ENCODE results near the gene RFT1.

DNA sequence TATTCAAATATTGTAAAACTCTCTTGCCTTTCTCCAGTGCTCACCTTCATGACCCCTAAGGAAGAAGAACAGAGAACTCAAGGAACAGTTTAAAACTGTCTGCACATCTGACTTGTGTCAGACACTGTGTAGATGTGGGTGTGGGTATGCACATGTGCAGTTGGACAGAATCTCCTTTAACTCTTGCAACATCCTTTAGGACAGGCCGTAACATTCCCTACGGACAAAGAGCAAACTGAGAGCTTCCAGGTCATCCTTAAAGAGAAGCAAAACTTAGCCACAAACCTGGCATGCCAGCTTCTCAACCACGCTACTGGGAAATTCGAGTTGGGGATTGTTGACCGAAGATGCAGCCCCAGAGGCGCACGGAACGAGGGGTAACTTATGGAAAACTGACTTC, 80.2 kb downstream of the RFT1 start:
- no peak for TF ChIP-seq ELF4 (IDR thresholded peaks at IDR 0.05)
- no peak for TF ChIP-seq SP1 (IDR thresholded peaks at IDR 0.05)
- no peak for TF ChIP-seq SUZ12 (IDR thresholded peaks at IDR 0.05)
- no peak for TF ChIP-seq NFRKB (IDR thresholded peaks at IDR 0.05)
- TF ChIP-seq FOXA1 (IDR thresholded peaks at IDR 0.05) = no peak
- TF ChIP-seq TARDBP (IDR thresholded peaks at IDR 0.05) = no peak
- no peak for TF ChIP-seq FOXM1 (IDR thresholded peaks at IDR 0.05; ENCODE audit: borderline replicate concordance)
- no peak for TF ChIP-seq HDGF (IDR thresholded peaks at IDR 0.05; ENCODE audit: borderline replicate concordance)
- no peak for TF ChIP-seq BHLHE40 (IDR thresholded peaks at IDR 0.05; ENCODE audit: borderline replicate concordance)
- TF ChIP-seq CTBP1 (IDR thresholded peaks at IDR 0.05; ENCODE audit: borderline replicate concordance) = no peak
- TF ChIP-seq ARNT (IDR thresholded peaks at IDR 0.05) = no peak
- TF ChIP-seq, protein P1, sequence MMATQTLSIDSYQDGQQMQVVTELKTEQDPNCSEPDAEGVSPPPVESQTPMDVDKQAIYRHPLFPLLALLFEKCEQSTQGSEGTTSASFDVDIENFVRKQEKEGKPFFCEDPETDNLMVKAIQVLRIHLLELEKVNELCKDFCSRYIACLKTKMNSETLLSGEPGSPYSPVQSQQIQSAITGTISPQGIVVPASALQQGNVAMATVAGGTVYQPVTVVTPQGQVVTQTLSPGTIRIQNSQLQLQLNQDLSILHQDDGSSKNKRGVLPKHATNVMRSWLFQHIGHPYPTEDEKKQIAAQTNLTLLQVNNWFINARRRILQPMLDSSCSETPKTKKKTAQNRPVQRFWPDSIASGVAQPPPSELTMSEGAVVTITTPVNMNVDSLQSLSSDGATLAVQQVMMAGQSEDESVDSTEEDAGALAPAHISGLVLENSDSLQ (IDR thresholded peaks at IDR 0.05) = no peak
- no peak for TF ChIP-seq ZNF384 (IDR thresholded peaks at IDR 0.05)
